A673 (cell line): ENCODE data around the gene CANX. TPM values are rescaled to one million over a fixed set of nuclear protein-coding genes. Genes with fewer than 3 reads are reported as not detected.

Experiments
- BruUV-seq: library from RNA; stranded (reverse); fragments of 400-500 nt; replicated peaks from 2 replicates; lab custom pipeline; 2021; lab: Mats Ljungman, UMichigan
- CTCF ChIA-PET: fragments of 300-600 bp; sonication (Branson Sonifier 250); formaldehyde crosslinking; loops from one replicate; lab custom pipeline; 2022; ENCODE audit warnings: antibody characterized with exemption; lab: Charles Lee
- POLR2A ChIA-PET: fragments of 300-600 bp; sonication (Branson Sonifier 250); formaldehyde crosslinking; loops from one replicate; lab custom pipeline; 2022; ENCODE audit warnings: antibody characterized with exemption; ENCODE audit not compliant: low non-redundant PET; lab: Charles Lee
- DNase-seq: peaks from one replicate; pipeline ENCODE4 v3.0.0-alpha.2; 2015; ENCODE audit warnings: low spot score
- H3K27ac ChIP-seq: fragments of 200-600 bp; sonication (generic); 2 replicates; pipeline ENCODE4 v1.5.1; 2016; ENCODE audit warnings: mixed run types, low read depth, mild to moderate bottlenecking, mixed read lengths, antibody characterized with exemption, low read length; ENCODE audit not compliant: poor library complexity, severe bottlenecking
- H3K27me3 ChIP-seq: fragments of 200-600 bp; sonication (generic); replicated peaks from 2 replicates; pipeline ENCODE4 v1.6.1; 2017; ENCODE audit warnings: mixed run types, low read depth, mild to moderate bottlenecking, mixed read lengths, antibody characterized with exemption, low read length; ENCODE audit not compliant: insufficient read depth, poor library complexity
- H3K36me3 ChIP-seq: fragments of 200-600 bp; sonication (generic); 2 replicates; pipeline ENCODE4 v1.6.1; 2016; ENCODE audit warnings: mixed run types, mild to moderate bottlenecking, mixed read lengths, antibody characterized with exemption, low read length; ENCODE audit not compliant: insufficient read depth, poor library complexity, severe bottlenecking
- H3K4me1 ChIP-seq: fragments of 200-600 bp; sonication (generic); 2 replicates; pipeline ENCODE4 v1.6.1; 2017; ENCODE audit warnings: mixed run types, mild to moderate bottlenecking, mixed read lengths, antibody characterized with exemption, low read length; ENCODE audit not compliant: insufficient read depth, poor library complexity, severe bottlenecking
- H3K4me3 ChIP-seq: fragments of 200-600 bp; sonication (generic); 2 replicates; pipeline ENCODE4 v1.5.1; 2016; ENCODE audit warnings: low read depth, mixed run types, mild to moderate bottlenecking, mixed read lengths, low read length; ENCODE audit not compliant: poor library complexity, severe bottlenecking
- H3K9me3 ChIP-seq: fragments of 200-600 bp; sonication (generic); 2 replicates; pipeline ENCODE4 v1.6.1; 2016; ENCODE audit warnings: mixed run types, low read depth, mild to moderate bottlenecking, mixed read lengths, antibody characterized with exemption, low read length; ENCODE audit not compliant: poor library complexity, severe bottlenecking
- CTCF ChIP-seq: fragments of 300-800, 200-600 bp; sonication (generic); conservative IDR thresholded peaks from 2 replicates; pipeline ENCODE4 v1.5.1; 2017; ENCODE audit warnings: low read depth, mild to moderate bottlenecking, antibody characterized with exemption, low read length, moderate library complexity, mixed read lengths
- EZH2 ChIP-seq: fragments of 200-600 bp; sonication (generic); IDR thresholded peaks from 2 replicates; pipeline ENCODE4 v1.6.1; 2017; ENCODE audit warnings: borderline replicate concordance, low read depth, mild to moderate bottlenecking, mixed read lengths, antibody characterized with exemption, low read length; ENCODE audit not compliant: poor library complexity, severe bottlenecking
- intact Hi-C: fragments of 100-400 bp; cut with micrococcal nuclease; formaldehyde crosslinking; loops from one replicate; pipeline ENCODE4 v1.10.0; 2022; ENCODE audit not compliant: unreplicated experiment
- total RNA-seq: library from RNA; stranded (reverse); gene quantifications from 2 replicates; pipeline ENCODE4 v1.2.3, GENCODE V29; 2021

The CANX gene
- total RNA-seq, 1 experiment from 2014 or later = 609 TPM

GRCh38 chr5:179747811-179748210, 49.0 kb downstream of the CANX start:
- intact Hi-C loops = no loop called here
- Histone ChIP-seq H3K27me3 (no peaks in the 10 kb centered on the region), H3K27ac (no peak overlapping the region), H3K4me1 (no peaks in the 10 kb centered on the region), H3K36me3 (peaks cover 3% of the 10 kb centered on the region), H3K4me3 (no peak overlapping the region), H3K9me3 (no peaks in the 10 kb centered on the region)
- ChIA-PET POLR2A (no interaction called here), CTCF (no interaction called here)
- no TSS peak for BruUV-seq
- DNase-seq = no peak
- TF ChIP-seq EZH2 = no peak
- no peak for TF ChIP-seq CTCF

DNA sequence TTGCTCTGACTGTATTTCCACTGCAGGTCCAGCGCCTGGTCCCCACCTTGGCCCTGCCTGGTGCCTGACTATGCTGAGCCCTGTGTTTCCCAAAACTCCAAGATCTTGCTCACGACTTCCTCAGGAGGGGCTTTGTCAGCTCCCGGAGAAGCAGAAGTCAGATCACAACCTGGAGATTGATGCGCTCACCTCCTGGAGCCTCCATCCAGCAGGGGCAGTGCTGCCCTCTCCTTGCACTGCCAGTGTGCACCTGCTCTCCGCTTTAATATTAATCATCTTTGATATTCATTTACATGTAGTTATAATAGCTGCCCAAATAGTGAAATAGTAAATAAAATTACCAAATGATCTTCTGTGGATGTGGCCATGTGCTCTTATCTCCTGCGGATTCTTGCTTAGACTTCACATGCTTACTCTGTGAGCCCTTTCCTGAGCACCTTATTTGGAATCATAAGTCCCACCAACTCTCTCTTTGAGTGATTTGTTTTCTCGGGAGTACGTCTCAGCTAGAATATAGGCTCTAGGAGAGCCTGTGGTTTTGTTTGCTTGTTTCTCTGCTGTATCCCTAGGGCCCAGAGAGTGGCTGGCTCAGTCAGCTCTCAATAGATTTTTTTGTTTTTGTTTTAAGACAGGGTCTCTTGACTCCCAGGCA, 51.2 kb downstream of the CANX start:
- no peaks in the 10 kb centered on the region for H3K4me1 ChIP-seq
- ChIA-PET POLR2A (no interaction called here), CTCF (no interaction called here)
- BruUV-seq = no TSS peak
- intact Hi-C loops = no loop called here
- no peak for DNase-seq
- H3K9me3 ChIP-seq = no peaks in the 10 kb centered on the region
- TF ChIP-seq CTCF (no peak), EZH2 (no peak)
- no peak overlapping the region for H3K27ac ChIP-seq
- H3K4me3 ChIP-seq = no peak overlapping the region
- H3K27me3 ChIP-seq = no peaks in the 10 kb centered on the region
- peaks cover 3% of the 10 kb centered on the region for H3K36me3 ChIP-seq

- ChIA-PET POLR2A (interaction anchor here (0.5 kb wide), 1 partner anchor 76 kb away, joined by 3 read pairs; no protein-coding TSS in a partner anchor), CTCF (no interaction called here)
- intact Hi-C loops = no loop called here
- TF ChIP-seq EZH2 (no peak), CTCF (no peak)
- Histone ChIP-seq H3K27me3 (no peaks in the 10 kb centered on the region), H3K9me3 (no peaks in the 10 kb centered on the region), H3K27ac (no peak overlapping the region), H3K36me3 (peaks cover 3% of the 10 kb centered on the region), H3K4me1 (no peaks in the 10 kb centered on the region), H3K4me3 (no peak overlapping the region)
- BruUV-seq = no TSS peak
- no peak for DNase-seq
Measured at GRCh38 chr5:179753971-179754370, 55.2 kb downstream of the CANX start.
